ENCODE results near the gene LEMD2.
A peak's percentile ranks its signal among the peaks of the same experiment; 100 is the strongest.

LEMD2 gene

DNA sequence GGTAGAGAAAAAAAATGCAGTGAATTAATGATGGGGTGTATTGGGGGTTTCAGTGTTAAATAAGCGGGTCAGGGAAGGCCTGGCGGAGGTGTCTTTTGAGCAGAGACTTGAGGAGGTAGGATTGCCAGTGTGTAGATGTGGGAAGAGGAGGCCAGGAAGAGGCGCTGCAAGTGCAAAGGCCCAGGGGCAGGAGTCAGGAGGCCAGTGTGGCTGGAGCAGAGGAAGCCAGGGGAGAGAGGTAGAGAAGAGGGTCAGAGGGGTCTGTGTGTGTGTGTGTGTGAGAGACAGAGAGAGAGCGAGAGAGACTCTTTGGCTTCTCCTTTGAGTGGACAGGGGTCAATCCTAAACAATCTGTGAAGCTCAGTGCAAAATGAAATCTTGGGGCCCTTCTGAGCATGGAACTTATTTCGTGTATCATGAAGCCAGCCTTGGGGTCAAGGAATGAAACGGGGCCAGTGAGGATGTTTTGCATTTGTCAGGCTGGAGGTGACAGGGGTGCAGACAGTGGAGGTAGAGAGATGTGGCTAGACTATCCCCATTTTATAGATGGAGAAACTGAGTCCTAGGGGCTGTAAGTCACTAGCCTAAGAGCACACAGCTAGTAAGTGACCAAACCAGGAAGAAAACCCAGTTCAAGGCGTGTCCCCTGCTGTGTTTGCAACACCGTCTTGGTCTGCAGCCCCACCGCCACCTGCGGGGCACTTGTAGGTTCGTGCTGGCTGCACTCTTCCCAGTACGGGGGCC, 32.5 kb downstream of the LEMD2 start:
- no peak for DNase-seq (ENCODE audit: low read depth)

DNA sequence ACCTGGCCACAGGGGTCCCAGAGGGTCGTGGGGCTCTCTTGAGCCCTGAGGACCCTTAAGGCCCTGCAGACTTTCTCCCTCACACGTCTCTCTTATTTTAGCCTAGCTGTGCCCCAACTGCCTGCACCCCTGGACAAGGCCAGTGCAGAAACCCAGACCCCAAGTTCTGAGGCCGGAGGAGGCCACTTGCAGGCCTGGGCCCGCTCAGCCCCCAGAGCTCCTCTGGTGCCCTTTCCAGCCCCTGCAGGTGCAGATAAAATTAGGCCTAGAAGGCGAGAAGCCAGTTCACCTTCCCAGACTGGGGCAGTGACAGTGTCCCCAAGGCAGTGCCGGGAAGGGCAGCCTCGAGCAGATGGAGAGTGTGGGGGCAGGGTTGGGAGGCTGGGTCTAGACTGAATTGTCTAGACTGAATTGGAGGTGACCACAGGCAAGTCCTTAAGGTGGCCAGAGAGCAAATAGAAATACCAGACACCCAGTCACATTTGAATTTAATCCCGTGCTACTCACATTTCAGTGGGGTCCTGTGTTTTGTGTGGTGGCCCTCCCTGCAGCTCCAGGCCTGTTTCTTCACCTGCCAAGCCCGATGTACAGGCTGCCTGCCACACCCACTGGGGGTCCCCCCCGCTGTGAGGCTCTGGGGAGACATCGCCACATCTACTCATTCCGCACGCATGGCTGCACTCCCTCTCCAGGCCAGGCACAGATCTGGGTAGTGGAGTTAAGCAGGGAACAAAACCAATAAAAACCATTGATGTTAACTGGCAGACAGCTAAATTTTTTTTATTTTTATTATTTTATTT, 33.7 kb downstream of the LEMD2 start:
- no peak for DNase-seq (ENCODE audit: low read depth)

DNA sequence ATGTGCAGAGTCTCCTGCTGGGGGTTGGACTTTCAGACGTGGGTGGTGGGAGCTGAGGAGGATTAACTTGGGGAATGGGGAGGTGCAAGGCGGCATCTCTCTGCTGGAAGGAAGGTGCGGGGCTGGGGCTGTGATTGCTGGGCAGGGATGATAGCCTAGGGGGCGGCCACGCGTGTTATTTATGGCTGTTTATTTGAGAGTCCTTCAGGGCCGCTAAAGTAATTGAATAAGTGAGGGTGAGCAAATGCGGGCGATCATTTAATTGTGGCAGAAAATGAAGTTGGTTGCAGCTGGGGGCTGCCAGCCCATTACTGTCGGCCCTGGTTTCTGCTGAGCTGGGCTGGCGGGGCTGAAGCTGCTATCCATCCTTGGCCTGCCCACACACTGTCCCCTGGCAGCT, 34.7 kb downstream of the LEMD2 start:
- DNase-seq (ENCODE audit: low read depth), result no peak

DNA sequence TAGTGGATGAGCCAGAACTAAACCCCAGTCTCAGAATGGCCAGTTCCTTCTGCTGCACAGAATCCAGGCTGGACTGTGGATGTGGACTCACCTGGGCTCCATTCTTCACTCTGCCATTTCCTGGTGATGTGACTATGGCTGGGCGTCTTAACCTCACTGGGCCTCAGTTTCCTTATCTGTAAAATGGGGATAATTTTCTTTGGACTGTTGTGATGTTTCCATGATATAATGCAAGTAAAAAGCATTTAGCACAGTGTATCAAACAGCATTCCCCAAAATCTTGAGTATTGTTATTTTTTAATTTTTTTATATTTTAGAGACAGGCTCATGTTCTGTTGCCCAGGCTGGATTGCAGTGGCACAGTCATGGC, 36.3 kb downstream of the LEMD2 start:
- no peak for DNase-seq (ENCODE audit: low read depth)

DNA sequence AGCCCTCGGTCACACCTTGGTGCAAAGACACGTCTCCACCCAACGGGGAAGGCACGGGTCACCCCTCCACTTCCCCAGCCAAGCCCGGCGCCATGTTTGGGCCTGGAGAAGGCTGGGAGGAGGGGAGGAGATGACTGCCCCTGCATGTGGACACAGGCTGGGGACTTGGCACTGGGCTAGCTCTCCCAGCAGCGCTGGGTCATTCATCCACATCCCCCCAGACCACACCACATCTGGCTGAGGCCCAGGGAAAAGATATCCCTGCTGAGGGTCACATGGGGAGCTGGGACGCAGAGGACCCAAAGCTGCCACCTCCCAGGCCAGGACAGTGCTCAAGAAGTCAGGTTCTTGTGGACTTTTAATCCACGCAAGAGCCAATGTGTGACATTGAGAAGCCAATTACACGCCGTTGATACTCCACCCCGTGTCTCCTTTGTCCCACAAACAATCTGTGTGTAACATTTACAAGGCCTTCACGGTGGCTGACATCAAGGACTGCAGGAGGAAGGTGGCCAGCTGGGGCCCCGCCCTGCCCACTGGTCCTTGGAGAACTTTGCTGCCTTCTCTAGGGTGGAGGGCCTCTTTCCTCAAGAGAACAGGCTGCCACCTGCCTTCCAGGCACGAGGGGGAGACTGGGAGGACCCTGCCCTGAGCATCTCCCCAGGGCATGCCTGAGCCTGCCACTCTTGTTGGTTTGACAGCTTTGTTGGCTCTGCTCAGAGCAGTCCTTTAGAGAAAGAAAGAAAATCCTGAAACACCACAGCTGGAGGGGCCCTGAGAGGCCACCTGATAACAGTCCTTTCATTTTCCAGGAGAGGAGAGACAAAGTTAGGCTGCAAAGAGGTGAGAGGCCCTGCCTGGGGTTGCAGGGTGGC, 36.9 kb downstream of the LEMD2 start:
- no peak for DNase-seq (ENCODE audit: low read depth)

DNA sequence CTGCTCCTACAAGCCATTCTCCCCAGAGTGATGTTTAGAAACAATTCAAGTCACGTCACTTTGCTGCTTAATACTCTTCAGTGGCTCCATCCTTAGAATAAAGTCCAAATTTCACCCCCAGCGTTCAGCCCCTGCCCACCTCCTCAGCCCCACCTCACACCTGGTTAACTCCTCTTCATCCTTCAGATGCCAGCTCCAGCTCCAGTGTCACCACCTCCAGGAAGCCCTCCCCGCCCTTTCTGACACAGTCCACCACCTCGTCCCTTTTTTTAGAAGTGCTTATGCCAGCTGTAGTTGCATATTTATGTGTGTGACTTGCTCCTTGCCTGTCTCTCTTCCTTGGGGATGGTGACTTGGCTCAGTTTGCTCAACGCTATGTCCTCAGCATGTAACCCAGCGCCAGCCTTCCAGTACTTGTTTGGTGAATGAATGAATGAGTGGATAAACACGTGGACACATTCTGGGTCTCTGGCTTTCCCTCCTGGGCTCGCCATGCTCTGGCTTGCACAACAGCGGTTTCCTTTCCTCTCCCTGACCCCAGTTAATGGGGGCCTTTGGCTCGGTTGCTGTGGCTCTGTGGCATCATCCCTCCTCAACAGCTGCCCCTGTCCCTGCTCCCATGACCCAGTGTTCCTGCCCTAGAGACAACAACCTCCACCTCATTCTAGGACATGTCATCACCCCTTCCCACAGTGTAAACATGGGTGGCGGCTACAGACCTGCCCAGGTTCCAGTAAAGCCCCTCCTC, 38.5 kb downstream of the LEMD2 start:
- DNase-seq (ENCODE audit: low read depth), result no peak

DNA sequence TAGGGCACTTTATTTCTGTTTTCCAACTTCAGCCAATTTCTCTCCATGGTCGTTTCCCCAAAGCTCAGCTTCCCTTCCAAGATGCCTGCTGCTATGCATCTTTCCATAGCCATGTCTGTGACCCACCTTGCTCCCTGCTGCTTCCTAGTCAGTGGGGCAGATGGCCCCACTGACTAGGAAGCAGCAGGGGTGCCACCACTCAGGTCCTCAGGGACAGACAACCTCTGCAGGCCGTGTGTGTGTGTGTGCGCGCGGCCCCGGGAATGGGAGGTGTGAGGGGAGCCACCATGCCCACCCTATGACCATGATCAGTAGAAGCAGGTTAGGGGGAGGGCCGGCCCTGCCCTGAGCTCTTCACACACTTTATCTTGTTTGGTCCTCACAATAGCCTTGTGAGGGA, 39.5 kb downstream of the LEMD2 start:
- no peak for DNase-seq (ENCODE audit: low read depth)

DNA sequence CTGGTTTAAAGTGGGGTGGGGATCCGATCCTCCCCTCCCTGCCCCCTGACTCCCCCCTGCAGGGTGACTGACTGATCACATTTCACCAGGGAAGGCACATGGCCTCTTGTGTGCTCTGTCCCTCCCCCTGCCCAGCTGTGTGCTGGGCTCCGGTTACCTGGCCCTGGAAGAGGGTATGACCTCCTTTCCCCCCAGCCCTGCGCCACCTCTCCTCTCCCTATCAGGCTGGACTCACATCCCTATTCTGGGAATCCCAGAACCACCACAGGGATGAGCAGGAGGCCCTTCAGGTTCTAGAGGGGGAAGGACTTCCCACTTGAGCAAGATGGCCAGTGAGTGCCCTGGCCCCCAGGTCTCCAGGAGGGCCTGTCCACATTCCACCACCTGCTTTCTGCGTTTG, 40.1 kb downstream of the LEMD2 start:
- no peak for DNase-seq (ENCODE audit: low read depth)

DNA sequence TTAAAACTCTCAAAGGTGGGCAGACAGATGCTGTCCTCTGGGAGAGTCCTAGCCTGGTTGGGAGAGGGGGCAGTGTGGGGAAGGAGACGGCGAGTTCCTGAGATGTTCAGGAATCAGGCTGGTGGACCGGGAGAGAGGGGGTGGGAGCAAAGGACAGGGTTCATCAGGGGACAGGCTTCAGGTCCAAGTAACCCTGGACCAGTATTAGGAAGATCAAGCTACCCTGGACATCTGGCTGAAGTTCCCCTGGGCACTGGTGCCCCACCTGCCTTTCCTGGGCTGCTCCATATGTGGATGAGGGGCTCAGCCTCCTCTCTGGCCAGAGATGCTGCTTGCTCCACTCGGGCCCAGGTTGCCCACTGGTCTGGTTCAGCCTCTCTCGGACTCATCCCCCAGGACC, 41.1 kb downstream of the LEMD2 start:
- no peak for DNase-seq (ENCODE audit: low read depth)

DNA sequence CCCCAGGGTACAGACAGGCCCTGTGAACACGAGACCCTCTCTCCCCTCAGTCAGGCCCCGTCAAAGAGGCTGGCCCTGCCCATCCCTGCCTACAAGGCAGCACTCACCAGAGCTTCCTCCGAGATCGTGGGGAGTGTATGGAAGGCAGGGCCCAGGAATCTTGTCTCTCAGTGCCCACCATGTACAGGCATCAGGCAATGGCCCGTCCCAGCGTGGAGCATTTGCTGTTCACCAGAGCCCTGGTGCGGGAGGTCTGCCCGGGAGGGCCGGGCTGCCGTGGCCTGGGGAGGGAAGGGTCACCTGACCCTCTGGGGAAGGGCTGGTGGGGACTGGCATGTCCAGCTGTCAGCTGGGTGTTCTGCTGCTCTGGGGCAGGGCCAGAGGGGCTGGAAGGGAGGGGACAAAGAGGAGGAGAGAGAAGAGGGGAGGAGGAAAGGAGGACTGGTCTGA, 42.3 kb downstream of the LEMD2 start, which contains the start of gene IP6K3:
IP6K3 (minus strand) TSS at position 255 of the 450 bp plus-strand sequence. CDS start 11,429 bp downstream, outside the sequence.
- DNase-seq (ENCODE audit: low read depth), result no peak

DNA sequence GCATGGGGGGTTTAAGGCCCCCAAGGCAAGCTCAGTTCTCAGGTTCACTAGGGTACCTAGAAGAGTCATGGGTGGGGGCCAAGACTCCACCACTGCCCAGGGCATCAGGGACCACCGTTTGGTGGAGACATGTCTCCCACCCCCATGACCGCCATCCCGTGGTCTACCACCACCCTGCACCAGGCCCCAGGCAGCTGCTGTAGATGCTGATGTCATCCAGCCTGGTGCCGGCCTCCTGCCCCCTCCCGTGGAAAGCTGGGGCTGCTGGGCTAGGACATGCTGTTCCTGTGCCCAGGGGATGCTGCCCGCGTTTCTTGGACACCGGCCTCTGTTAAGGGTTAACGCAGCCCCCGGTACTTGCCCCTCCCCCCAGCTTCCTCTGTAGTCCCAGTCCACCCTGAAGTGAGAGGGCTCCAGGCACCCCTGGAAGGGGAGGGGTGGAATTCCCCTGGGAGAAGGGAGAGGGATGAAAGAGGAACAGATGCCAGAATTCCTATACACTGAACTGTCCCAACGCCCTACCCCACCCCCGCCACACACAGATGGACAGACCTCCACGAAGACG, 42.8 kb downstream of the LEMD2 start:
- peak; percentile 81 for DNase-seq (ENCODE audit: low read depth)

DNA sequence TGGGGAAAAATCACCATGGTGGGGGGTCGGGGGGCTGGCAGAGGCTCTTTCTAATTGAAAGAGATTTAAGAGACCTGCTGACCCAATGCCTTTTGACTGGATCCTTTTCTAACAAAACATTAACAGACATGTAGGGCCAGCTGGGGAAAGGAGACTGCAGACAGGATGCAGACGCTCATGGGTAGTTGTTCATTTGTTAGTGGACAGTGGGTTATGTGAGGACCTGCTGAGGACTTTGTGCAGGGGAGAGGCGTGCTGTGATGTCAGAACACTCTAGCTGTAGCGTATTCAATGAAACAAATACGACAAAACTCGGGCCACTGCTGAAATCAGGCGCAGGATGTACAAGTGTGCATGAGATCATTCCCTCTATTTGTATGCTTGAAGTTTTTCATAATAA, 43.4 kb downstream of the LEMD2 start:
- peak; percentile 29 for DNase-seq (ENCODE audit: low read depth)

DNA sequence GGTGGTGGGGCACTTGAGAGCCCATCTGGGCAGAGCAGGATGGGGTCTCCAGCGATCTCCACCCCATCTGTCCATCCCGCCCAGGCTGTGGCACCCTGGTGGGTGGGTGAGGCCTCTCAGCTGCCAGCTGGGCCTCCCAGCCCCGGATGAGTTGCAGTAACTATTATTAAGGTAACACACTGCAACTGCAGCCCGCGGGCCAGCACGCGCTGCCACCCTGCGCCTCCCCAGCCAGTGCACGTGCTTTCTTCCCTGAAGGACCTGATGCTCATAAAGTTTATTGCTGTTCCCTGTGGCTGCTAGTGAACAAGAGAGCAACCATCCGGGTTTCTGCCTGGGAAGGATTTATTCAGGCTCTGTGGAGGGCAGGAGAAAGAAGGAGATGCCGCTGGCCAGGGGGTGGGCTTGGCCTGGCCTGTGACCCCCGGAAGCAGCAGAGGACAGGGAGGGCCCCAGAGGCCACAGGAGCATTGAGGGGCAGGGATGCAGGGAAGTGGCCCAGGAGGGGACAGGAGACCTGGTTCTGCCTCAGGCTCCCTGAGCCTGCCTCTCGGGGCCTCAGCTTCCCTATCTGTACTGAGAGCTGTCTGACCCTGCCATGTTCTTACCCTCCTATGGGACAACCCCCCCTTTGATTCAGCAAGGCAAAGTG, 43.9 kb downstream of the LEMD2 start:
- DNase-seq (ENCODE audit: low read depth), result peak; percentile 50

DNA sequence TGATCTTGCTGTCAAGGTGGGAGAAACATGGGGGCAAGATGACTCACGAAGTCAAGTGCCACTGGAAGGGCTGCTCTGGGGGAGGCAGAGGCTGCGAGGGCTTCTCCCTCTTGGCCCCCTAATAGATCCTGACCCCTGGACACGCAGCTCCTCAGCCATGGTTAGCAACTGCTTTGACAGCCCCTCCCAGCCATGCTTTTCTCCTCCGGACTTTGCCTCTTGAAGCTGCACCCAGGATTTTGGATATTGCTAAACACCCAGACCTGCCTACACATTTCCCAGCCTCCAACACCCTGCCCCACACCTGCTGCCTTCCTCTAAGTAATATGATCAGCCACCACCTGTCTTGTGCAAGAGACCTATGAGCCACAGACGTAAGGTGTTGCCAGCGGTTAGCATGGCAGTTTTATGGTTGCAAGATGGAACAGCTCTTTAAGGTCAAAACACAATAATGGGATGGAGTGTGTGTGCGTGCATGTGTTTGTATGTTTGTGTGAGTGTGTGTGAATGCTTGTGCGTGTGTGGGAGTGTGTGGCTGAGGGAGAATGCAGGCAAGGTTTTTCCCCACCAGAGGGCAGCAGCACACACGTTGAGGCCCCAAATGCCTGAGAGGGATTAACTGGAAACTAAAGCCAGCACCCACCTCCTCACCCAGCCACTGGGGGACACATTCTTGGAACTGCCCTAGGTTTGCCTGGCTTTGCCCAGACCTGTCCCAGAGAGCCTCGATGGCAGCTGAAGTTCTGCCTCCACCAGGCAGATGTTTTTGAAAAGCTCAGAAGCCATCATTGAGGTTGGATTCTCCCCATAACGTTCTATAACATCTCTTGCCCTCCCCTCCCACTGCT, 44.7 kb downstream of the LEMD2 start:
- peak; percentile 76 for DNase-seq (ENCODE audit: low read depth)

DNA sequence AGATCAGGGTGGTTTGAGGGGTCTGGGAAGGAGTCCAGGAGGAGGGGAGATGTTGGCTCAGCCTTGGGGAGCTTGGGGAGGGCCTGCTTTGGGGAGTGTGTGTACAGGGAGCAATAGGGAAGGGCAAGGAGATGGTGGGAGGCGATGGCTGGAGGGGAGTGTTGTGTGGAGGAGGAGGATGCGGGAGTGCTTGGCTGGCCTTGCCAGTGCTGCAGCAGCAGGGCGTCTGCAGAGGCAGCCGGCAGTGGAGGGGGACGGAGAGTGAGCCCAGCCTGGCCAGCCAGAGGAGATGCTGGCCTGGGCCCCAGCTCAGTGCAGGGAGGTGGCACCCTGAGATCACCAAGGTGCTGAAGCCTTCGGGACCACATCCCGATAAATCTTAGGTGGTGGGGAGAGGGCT, 46.1 kb downstream of the LEMD2 start:
- no peak for DNase-seq (ENCODE audit: low read depth)

DNA sequence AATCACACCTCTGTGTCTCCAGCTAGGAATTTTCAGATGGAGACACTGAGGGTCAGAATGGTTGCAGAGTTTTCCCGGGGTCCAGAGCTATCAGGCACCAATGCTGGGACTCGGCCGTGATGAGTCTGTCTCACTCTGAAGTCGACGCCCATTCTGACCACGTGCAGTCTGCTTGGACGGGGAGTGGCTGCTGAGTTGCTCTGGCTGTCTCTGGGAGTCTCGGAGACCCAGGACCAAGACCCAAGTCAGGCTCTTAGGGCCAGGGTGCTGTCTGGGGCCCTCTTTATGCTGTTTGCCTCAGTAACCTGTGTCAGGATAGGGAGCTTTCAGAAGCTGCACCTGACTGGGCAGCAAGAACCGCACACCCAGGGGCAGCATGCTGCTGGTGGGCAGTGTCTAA, 46.8 kb downstream of the LEMD2 start:
- no peak for DNase-seq (ENCODE audit: low read depth)

DNA sequence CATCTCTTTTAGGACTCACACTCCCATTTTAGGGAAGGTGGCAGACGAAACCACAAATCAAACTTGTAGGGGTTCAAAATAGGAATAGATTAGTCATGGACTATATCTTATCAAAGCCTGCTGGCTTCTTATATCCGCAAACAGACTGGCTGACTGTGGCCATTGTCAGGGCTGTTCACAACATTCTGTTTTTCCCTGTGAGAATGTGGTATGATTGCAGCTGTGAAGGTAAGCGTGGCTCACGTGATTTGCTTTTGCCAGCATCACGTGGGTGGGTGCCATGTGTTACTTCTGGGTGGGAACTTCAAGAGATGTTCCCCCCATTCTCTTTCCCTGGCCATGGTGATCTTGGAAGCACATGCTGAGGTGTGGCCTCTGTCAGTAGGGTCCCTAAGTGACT, 48.1 kb downstream of the LEMD2 start:
- no peak for DNase-seq (ENCODE audit: low read depth)

DNA sequence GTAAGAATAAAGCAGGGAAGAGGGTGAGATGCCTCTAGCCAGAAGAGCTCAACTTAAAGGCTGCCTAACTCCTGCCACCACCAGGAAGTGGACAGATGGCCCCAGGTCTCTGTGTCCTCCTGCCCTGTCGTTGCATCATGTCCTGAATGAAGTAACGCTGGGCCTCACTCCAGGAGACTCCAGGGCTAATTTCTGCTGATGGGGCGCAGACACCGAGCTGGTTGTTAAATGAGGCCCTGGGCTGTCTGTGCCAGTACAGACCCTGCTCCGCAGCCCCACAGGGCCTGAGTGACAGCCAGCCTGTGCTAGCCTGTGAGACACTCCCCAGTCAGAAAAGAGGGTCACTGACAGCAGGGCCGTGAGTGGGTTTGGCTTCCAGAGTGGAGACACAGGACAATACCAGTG, 48.7 kb downstream of the LEMD2 start:
- DNase-seq (ENCODE audit: low read depth), result peak; percentile 63

DNA sequence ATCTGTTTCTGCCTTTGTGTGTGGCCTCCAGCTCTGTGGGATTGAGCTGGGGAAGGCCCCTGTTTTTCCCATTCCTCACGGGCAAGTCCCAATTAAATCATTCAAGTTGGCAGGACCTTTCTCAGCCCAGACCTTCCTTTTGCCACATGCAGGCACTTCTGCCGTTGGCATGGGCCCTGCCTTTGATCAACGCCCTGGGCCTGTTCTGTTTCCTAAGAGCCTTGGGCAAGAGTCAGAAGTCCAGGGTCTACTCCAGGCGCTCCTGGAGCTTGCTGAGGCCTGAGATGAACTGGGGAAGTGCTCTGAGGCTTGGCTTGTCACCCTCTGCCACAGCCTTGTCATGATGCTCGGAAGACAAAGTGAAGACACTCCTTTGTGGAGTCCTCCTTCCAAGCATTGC, 49.4 kb downstream of the LEMD2 start:
- no peak for DNase-seq (ENCODE audit: low read depth)

DNA sequence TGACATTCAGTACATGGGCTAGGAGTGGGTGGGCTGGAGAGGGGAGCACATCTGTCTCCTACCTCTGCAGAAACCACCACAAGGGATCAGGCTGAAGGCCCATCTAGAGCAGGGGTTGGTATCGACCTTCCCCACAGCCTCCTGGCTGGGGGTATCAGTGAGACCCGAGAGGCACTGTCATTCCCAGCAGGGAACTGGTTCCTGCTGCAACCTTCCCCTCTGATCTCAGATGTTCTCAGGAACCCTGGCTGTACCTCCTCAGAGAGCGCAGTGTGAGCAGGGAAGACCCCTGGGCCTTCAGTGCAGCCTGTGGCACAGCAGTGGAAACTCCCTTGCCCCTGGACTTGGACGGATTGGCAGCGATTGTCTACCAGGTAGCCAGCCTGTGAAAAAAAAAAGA, 50.1 kb downstream of the LEMD2 start:
- DNase-seq (ENCODE audit: low read depth), result no peak

Data from EH (cell line).